Prostate gland (tissue), 2 donors: Measurements from ENCODE around the gene SMIM31. TPM values are rescaled to one million over a fixed set of nuclear protein-coding genes. Genes with fewer than 3 reads are reported as not detected.

Experiments used
- DNase-seq: peaks from one replicate; pipeline ENCODE4 v3.0.0-alpha.2; 2019; ENCODE audit warnings: low spot score
- H3K27ac ChIP-seq, 2 donors: fragments of 200-600 bp; sonication (generic); 2 replicates each; pipeline ENCODE4 v1.5.1; 2017 to 2019
- H3K27me3 ChIP-seq: fragments of 200-600 bp; sonication (generic); replicated peaks from 2 replicates; pipeline ENCODE4 v1.5.1; 2019; ENCODE audit not compliant: insufficient read depth
- H3K36me3 ChIP-seq, 2 donors: fragments of 200-600 bp; sonication (generic); 1 replicate in 1 of 2; 2 replicates in 1 of 2; pipeline versions ENCODE4 v1.5.1 to v1.8.1; 2017 to 2019
- H3K4me1 ChIP-seq: fragments of 200-600 bp; sonication (generic); replicated peaks from 2 replicates; pipeline ENCODE4 v1.5.1; 2019
- H3K4me3 ChIP-seq, 2 donors: fragments of 200-600 bp; sonication (generic); 2 replicates each; pipeline ENCODE4 v1.5.1; 2017 to 2019
- H3K9me3 ChIP-seq: fragments of 200-600 bp; sonication (generic); 2 replicates; pipeline ENCODE4 v1.5.1; 2017
- POLR2A ChIP-seq: fragments of 450-650 bp; IDR thresholded peaks from one replicate; pipeline ENCODE4 v1.6.1; 2016; ENCODE audit warnings: antibody characterized with exemption, mild to moderate bottlenecking
- POLR2AphosphoS5 ChIP-seq: sonication (generic); formaldehyde crosslinking; IDR thresholded peaks from one replicate; pipeline ENCODE4 v1.6.1; 2017; ENCODE audit warnings: antibody characterized with exemption
- WGBS: methylation state at CpG from one replicate; pipeline ENCODE4 v1.1.5; 2018; 5-methylcytosine and 5-hydroxymethylcytosine counted together
- intact Hi-C: fragments of 100-400 bp; cut with DNase I; formaldehyde crosslinking; loops from one replicate; pipeline ENCODE4 v1.14.2; 2022
- total RNA-seq, 2 donors: library from RNA; depleted of rRNA; stranded (reverse); fragments of >200 nt; gene quantifications; one replicate each; pipeline ENCODE4 v1.1.0, GENCODE V29; 2016
- TF ChIP-seq, protein P1 (sequence below), 4 experiments: fragments of 200-600 bp in 2 of 4; fragments of 450-650 bp in 2 of 4; sonication (generic) in 2 of 4; IDR thresholded peaks; 1 replicate in 3 of 4; 2 replicates in 1 of 4; pipeline ENCODE4 v1.5.1; 2016 to 2019; ENCODE audit warnings: antibody characterized with exemption in 4 of 4, mild to moderate bottlenecking in 2 of 4, moderate library complexity in 2 of 4

The SMIM31 gene
- total RNA-seq, 2 donors from 2014 or later: 0.96 to 1.8 TPM

GRCh38 chr4:164756686-164757085, 2.8 kb downstream of the SMIM31 start:
- 58% methylated on average over 2 of the region's 2 CpGs for WGBS
- no peak overlapping the region for H3K27ac ChIP-seq
- DNase-seq: no peak
- TF ChIP-seq POLR2AphosphoS5 (no peak), POLR2A (no peak)
- TF ChIP-seq, protein P1, sequence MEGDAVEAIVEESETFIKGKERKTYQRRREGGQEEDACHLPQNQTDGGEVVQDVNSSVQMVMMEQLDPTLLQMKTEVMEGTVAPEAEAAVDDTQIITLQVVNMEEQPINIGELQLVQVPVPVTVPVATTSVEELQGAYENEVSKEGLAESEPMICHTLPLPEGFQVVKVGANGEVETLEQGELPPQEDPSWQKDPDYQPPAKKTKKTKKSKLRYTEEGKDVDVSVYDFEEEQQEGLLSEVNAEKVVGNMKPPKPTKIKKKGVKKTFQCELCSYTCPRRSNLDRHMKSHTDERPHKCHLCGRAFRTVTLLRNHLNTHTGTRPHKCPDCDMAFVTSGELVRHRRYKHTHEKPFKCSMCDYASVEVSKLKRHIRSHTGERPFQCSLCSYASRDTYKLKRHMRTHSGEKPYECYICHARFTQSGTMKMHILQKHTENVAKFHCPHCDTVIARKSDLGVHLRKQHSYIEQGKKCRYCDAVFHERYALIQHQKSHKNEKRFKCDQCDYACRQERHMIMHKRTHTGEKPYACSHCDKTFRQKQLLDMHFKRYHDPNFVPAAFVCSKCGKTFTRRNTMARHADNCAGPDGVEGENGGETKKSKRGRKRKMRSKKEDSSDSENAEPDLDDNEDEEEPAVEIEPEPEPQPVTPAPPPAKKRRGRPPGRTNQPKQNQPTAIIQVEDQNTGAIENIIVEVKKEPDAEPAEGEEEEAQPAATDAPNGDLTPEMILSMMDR (IDR thresholded peaks at IDR 0.05): no peak
- H3K9me3 ChIP-seq: no peaks in the 10 kb centered on the region
- H3K27me3 ChIP-seq: no peaks in the 10 kb centered on the region
- intact Hi-C loops: no loop called here
- no peak overlapping the region for H3K4me3 ChIP-seq
- no peaks in the 10 kb centered on the region for H3K36me3 ChIP-seq
- no peaks in the 10 kb centered on the region for H3K4me1 ChIP-seq

DNA sequence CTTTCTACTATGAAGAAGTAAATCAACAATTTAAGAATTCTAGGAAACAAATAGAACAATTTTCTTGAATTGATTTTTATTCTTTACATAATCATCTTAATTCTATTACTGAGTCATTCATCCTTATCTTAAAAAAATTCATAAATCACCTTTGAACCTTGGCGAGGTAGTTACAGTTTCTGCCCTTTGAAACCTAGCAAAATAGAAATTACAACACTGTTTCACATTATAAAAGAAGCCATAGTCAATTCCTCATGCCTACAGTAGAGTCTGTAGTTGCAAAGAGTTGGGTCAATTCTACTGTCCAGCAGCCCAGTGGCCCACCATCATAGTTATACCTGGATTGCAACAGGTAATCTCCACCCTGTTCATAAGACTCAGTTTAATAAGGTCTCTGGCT, 7.3 kb downstream of the SMIM31 start:
- 100% methylated on average over 1 of the region's 1 CpG for WGBS
- DNase-seq: no peak
- intact Hi-C loops: no loop called here
- H3K9me3 ChIP-seq: no peaks in the 10 kb centered on the region
- no peaks in the 10 kb centered on the region for H3K27me3 ChIP-seq
- H3K36me3 ChIP-seq: no peaks in the 10 kb centered on the region
- H3K27ac ChIP-seq: no peak overlapping the region
- no peaks in the 10 kb centered on the region for H3K4me1 ChIP-seq
- TF ChIP-seq POLR2AphosphoS5: no peak
- TF ChIP-seq, protein P1 (IDR thresholded peaks at IDR 0.05): no peak
- no peak for TF ChIP-seq POLR2A
- H3K4me3 ChIP-seq: no peak overlapping the region

- 98% methylated on average over 6 of the region's 6 CpGs for WGBS
- H3K36me3 ChIP-seq: no peaks in the 10 kb centered on the region
- intact Hi-C loops: no loop called here
- TF ChIP-seq, protein P1 (IDR thresholded peaks at IDR 0.05): no peak
- TF ChIP-seq POLR2AphosphoS5: no peak
- no peak for TF ChIP-seq POLR2A
- H3K9me3 ChIP-seq: no peaks in the 10 kb centered on the region
- DNase-seq: no peak
- no peak overlapping the region for H3K27ac ChIP-seq
- no peaks in the 10 kb centered on the region for H3K4me1 ChIP-seq
- no peak overlapping the region for H3K4me3 ChIP-seq
- H3K27me3 ChIP-seq: no peaks in the 10 kb centered on the region
These were observed 7.9 kb downstream of the SMIM31 start for GRCh38 chr4:164761746-164762275.

DNA sequence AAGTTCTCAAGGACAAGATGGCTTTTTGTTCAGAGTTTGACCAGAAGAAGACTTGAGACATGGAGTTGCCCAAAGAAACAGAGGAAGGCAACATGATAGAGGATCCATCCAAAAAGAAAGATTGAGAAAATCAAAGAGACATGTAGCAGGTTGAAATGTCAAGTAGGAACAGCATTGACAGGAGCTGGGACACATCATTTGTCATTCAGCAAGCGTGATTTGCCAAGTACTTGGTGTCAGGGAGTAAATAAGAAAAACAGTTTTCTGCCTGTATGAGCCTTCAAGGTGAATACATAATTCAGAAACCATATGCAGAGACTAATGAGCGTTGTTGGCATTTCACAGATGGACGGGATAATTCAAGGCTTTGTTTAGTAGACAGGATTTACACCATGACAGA, 11.2 kb downstream of the SMIM31 start:
- no peaks in the 10 kb centered on the region for H3K9me3 ChIP-seq
- TF ChIP-seq, protein P1 (IDR thresholded peaks at IDR 0.05): no peak
- TF ChIP-seq POLR2A: no peak
- no peak for TF ChIP-seq POLR2AphosphoS5
- intact Hi-C loops: no loop called here
- no peak for DNase-seq
- H3K4me3 ChIP-seq: no peak overlapping the region
- 92% methylated on average over 3 of the region's 3 CpGs for WGBS
- no peak overlapping the region for H3K27ac ChIP-seq
- no peaks in the 10 kb centered on the region for H3K36me3 ChIP-seq
- H3K27me3 ChIP-seq: no peaks in the 10 kb centered on the region
- no peaks in the 10 kb centered on the region for H3K4me1 ChIP-seq

DNA sequence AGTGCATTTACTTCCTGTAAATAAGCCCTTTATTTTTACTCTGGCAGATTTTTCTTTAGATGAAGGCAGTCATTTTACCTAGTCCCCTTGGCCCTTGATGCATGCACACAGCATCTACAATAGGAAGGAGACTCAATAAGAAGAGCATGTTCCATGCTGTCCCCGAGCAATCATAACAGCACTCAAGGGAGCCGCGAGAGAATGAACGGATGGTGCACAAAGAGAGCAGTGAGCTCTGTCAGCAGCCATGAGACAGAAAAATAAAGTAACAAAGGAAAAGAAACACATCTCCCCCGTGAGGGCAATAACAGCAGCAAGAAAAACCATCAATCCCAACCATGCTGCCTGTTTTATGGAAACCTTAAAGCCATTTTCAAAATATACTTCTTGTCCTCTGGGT, 11.9 kb downstream of the SMIM31 start:
- H3K4me1 ChIP-seq: no peaks in the 10 kb centered on the region
- WGBS: 17% methylated on average over 5 of the region's 5 CpGs
- H3K27ac ChIP-seq: no peak overlapping the region
- no peaks in the 10 kb centered on the region for H3K9me3 ChIP-seq
- TF ChIP-seq POLR2A: no peak
- TF ChIP-seq, protein P1 (IDR thresholded peaks at IDR 0.05): no peak
- no peak for TF ChIP-seq POLR2AphosphoS5
- no peaks in the 10 kb centered on the region for H3K36me3 ChIP-seq
- intact Hi-C loops: no loop called here
- DNase-seq: no peak
- H3K27me3 ChIP-seq: no peaks in the 10 kb centered on the region
- no peak overlapping the region for H3K4me3 ChIP-seq
